HG02938 (cell line): ENCODE measurements around the gene TPCN1.

Experiments
- ATAC-seq: cut with Tn5 transposase; IDR thresholded peaks from one replicate; pipeline ENCODE4 v1.9.1; 2021; ENCODE audit warnings: mild to moderate bottlenecking, moderate library complexity; ENCODE audit not compliant: unreplicated experiment

Gene TPCN1

GRCh38 chr12:113222730-113223531 lies 1.7 kb downstream of the TPCN1 start:
- ATAC-seq = no peak

- no peak for ATAC-seq
Measured at GRCh38 chr12:113224955-113225354, 3.7 kb downstream of the TPCN1 start.

GRCh38 chr12:113226696-113227568 lies 5.7 kb downstream of the TPCN1 start:
- no peak for ATAC-seq

- ATAC-seq = no peak
Measured at GRCh38 chr12:113227686-113228391, 6.6 kb downstream of the TPCN1 start.

- ATAC-seq = no peak
Measured at GRCh38 chr12:113228394-113229028, 7.2 kb downstream of the TPCN1 start.

GRCh38 chr12:113230315-113231234 lies 9.3 kb downstream of the TPCN1 start:
- peak; percentile 23 for ATAC-seq

GRCh38 chr12:113231235-113232088 lies 10.2 kb downstream of the TPCN1 start:
- no peak for ATAC-seq

- ATAC-seq = no peak
Measured at GRCh38 chr12:113232089-113232839, 11.0 kb downstream of the TPCN1 start.

GRCh38 chr12:113232840-113233585 lies 11.7 kb downstream of the TPCN1 start:
- ATAC-seq = no peak

GRCh38 chr12:113233967-113234366 lies 12.7 kb downstream of the TPCN1 start:
- no peak for ATAC-seq

GRCh38 chr12:113234483-113234882 lies 13.2 kb downstream of the TPCN1 start:
- ATAC-seq = no peak

GRCh38 chr12:113235976-113236375 lies 14.7 kb downstream of the TPCN1 start:
- no peak for ATAC-seq

GRCh38 chr12:113236539-113237399 lies 15.5 kb downstream of the TPCN1 start:
- no peak for ATAC-seq

GRCh38 chr12:113237748-113238147 lies 16.5 kb downstream of the TPCN1 start:
- no peak for ATAC-seq

- ATAC-seq = no peak
Measured at GRCh38 chr12:113238309-113238708, 17.0 kb downstream of the TPCN1 start.

GRCh38 chr12:113239288-113239771 lies 18.1 kb downstream of the TPCN1 start:
- no peak for ATAC-seq
